K562 (cell line): ENCODE results near the gene WNK1. TPM values are rescaled to one million over a fixed set of nuclear protein-coding genes. Genes with fewer than 3 reads are reported as not detected.
A peak's percentile ranks its signal among the peaks of the same experiment; 100 is the strongest.

Experiments used
- ATAC-seq: fragments of 200-7000 bp; cut with Tn5 transposase; 3 replicates; pipeline ENCODE4 v1.9.1; 2020; ENCODE audit warnings: moderate library complexity
- BruUV-seq: library from RNA; stranded (reverse); fragments of 400-500 nt; replicated peaks from 2 replicates; lab custom pipeline; 2021; lab: Mats Ljungman, UMichigan
- CTCF ChIA-PET: fragments of 300-600 bp; formaldehyde crosslinking; extraction: SDS; loops from one replicate; lab custom pipeline; 2021; ENCODE audit warnings: low intra/inter-chr PET ratio; lab: Yijun Ruan, JAX
- POLR2A ChIA-PET: fragments of 300-600, 350-650 bp; sonication (Branson Sonifier 250); formaldehyde crosslinking; extraction: SDS; loops from one replicate; lab custom pipeline; 2021; ENCODE audit warnings: antibody characterized with exemption, inconsistent platforms; lab: Yijun Ruan, JAX
- DNase-seq, 4 experiments: peaks; one replicate each; pipeline versions ENCODE4 v3.0.0 to v3.0.0-alpha.2; 2011 to 2018; ENCODE audit warnings: low spot score in 3 of 4, mixed read lengths in 3 of 4; ENCODE audit errors: extremely low read depth in 1 of 4
- FAIRE-seq: peaks from 2 replicates; lab custom pipeline; 2011; peaks lifted over from hg19 to GRCh38; lab: Jason Lieb, UNC
- H2AFZ ChIP-seq: 2 replicates; pipeline ENCODE4 v1.6.0; 2011; ENCODE audit warnings: low read depth, low read length, control low read depth, inconsistent platforms
- H3K27ac ChIP-seq: fragments of 200-600 bp; 3 replicates; pipeline ENCODE4 v1.8.0; 2011; ENCODE audit warnings: low read depth, mild to moderate bottlenecking, control low read depth, inconsistent platforms, low read length, moderate library complexity, mixed read lengths; ENCODE audit errors: extremely low read depth
- H3K27me3 ChIP-seq, 2 experiments: fragments of 300-600 bp in 1 of 2; 2 replicates in 1 of 2; 3 replicates in 1 of 2; pipeline versions ENCODE4 v1.6.0 to v1.8.0; 2011; ENCODE audit warnings: inconsistent platforms in 2 of 2, low read length in 2 of 2, mild to moderate bottlenecking in 1 of 2, mixed read lengths in 1 of 2, moderate library complexity in 1 of 2; ENCODE audit not compliant: control insufficient read depth in 2 of 2, insufficient read depth in 2 of 2
- H3K36me3 ChIP-seq: fragments of 300-600 bp; 3 replicates; pipeline ENCODE4 v1.8.0; 2011; ENCODE audit warnings: mild to moderate bottlenecking, low read length, inconsistent platforms; ENCODE audit not compliant: control insufficient read depth, insufficient read depth
- H3K4me1 ChIP-seq, 2 experiments: fragments of 200-600 bp in 1 of 2; replicated peaks in 1 of 2; 2 replicates in 1 of 2; 3 replicates in 1 of 2; pipeline versions ENCODE4 v1.5.1 to v1.8.0; 2011; ENCODE audit warnings: inconsistent platforms in 2 of 2, low read length in 2 of 2, mild to moderate bottlenecking in 1 of 2, mixed read lengths in 1 of 2, moderate library complexity in 1 of 2; ENCODE audit not compliant: control insufficient read depth in 2 of 2, insufficient read depth in 2 of 2
- H3K4me2 ChIP-seq: 2 replicates; pipeline ENCODE4 v1.6.1; 2011; ENCODE audit warnings: low read length, control low read depth, inconsistent platforms, mixed read lengths; ENCODE audit not compliant: insufficient read depth
- H3K4me3 ChIP-seq: fragments of 200-600 bp; sonication (generic), shearing (Covaris generic); 2 replicates; pipeline ENCODE4 v1.5.1; 2016; ENCODE audit warnings: control low read depth, inconsistent platforms
- H3K79me2 ChIP-seq: fragments of 200-600 bp; 3 replicates; pipeline ENCODE4 v1.8.0; 2011; ENCODE audit warnings: low read length, inconsistent platforms; ENCODE audit not compliant: control insufficient read depth, insufficient read depth
- H3K9ac ChIP-seq, 2 experiments: 2 replicates each; pipeline versions ENCODE4 v1.6.0 to v1.6.1; 2011; ENCODE audit warnings: low read depth in 2 of 2, low read length in 2 of 2, control low read depth in 1 of 2, inconsistent platforms in 1 of 2, mild to moderate bottlenecking in 1 of 2, mixed read lengths in 1 of 2; ENCODE audit not compliant: insufficient read depth in 1 of 2
- H3K9me1 ChIP-seq: one replicate; pipeline ENCODE4 v1.6.0; 2011; ENCODE audit warnings: inconsistent platforms, mild to moderate bottlenecking, low read length, moderate library complexity; ENCODE audit not compliant: control insufficient read depth, insufficient read depth
- H3K9me3 ChIP-seq: replicated peaks from 2 replicates; pipeline ENCODE4 v1.5.1; 2011; ENCODE audit warnings: low read depth, low read length, inconsistent platforms; ENCODE audit not compliant: control insufficient read depth, insufficient read depth
- H4K20me1 ChIP-seq: replicated peaks from 2 replicates; pipeline ENCODE4 v1.6.1; 2011; ENCODE audit warnings: low read length, inconsistent platforms, mixed read lengths; ENCODE audit not compliant: control insufficient read depth, insufficient read depth
- CEBPG ChIP-seq, 3 experiments: fragments of 200-800 bp in 1 of 3; sonication (Bioruptor generic) in 1 of 3; sonication (generic) in 1 of 3; formaldehyde crosslinking in 1 of 3; IDR thresholded peaks in 2 of 3; conservative IDR thresholded peaks in 1 of 3; 2 replicates each; pipeline versions ENCODE4 v1.6.1 to v1.8.0; 2016 to 2022; ENCODE audit warnings: missing compliant biosample characterization in 2 of 3, missing genetic modification characterization in 2 of 3, mild to moderate bottlenecking in 1 of 3, missing genetic modification reagents in 1 of 3
- POLR2AphosphoS5 ChIP-seq: IDR thresholded peaks from 2 replicates; pipeline ENCODE4 v1.6.1; 2011; ENCODE audit warnings: mild to moderate bottlenecking, low read depth, low read length, moderate library complexity; ENCODE audit not compliant: control insufficient read depth, insufficient read depth
- ZNF586 ChIP-seq: fragments of 450-650 bp; formaldehyde crosslinking; conservative IDR thresholded peaks from 2 replicates; pipeline ENCODE4 v1.4.0; 2020; ENCODE audit warnings: mild to moderate bottlenecking, moderate library complexity
- WGBS: fragments of 100-300 bp; shearing (Covaris generic); methylation state at CpG from one replicate; pipeline ENCODE4 v1.1.6; 2016; ENCODE audit warnings: low coverage, mixed read lengths; ENCODE audit not compliant: insufficient coverage; ENCODE audit errors: missing lambda C conversion rate; 5-methylcytosine and 5-hydroxymethylcytosine counted together
- in situ Hi-C: fragments of 300-500 bp; cut with MboI; formaldehyde crosslinking; loops from 4 replicates; pipeline ENCODE4 v1.15.0; 2018; ENCODE audit warnings: inconsistent platforms, mixed read lengths
- intact Hi-C: fragments of 100-400 bp; cut with micrococcal nuclease; formaldehyde crosslinking; loops from 2 replicates; pipeline ENCODE4 v1.14.2; 2022
- polyA plus RNA-seq, 8 experiments: library from polyadenylated mRNA; depleted of rRNA in 4 of 8; stranded (reverse) in 5 of 8; unstranded in 3 of 8; fragments of >200 nt; fragmentation: Nextera tagmentation in 2 of 8; fragmentation: Illumina TruSeq in 1 of 8; extraction: Ambion mirVana in 2 of 8; extraction: Trizol in 1 of 8; gene quantifications; 2 replicates each; pipeline versions ENCODE4 v1.2.1 to v1.2.3, GENCODE V29; 2011 to 2014; ENCODE audit warnings: inconsistent platforms in 1 of 8, missing spikeins in 1 of 8
- total RNA-seq, 7 experiments: library from RNA; depleted of rRNA in 6 of 7; stranded (reverse); fragments of >200 nt in 6 of 7; fragmentation: Illumina TruSeq in 2 of 7; extraction: Trizol in 2 of 7; gene quantifications; 2 replicates each; pipeline versions ENCODE4 v1.2.1 to v1.2.3, GENCODE V29; 2011 to 2021; ENCODE audit warnings: low replicate concordance in 1 of 7
- TF ChIP-seq, protein P1 (sequence below): fragments of 450-650 bp; IDR thresholded peaks from 2 replicates; pipeline ENCODE4 v1.6.1; 2016; ENCODE audit warnings: borderline replicate concordance

Gene WNK1
- total and polyA plus RNA-seq, 9 of the 15 experiments (the other 6 are each of a cell fraction or from before 2014, with no cell fraction given), result 4.3 to 73.9 (median 31.0) TPM

- TF ChIP-seq CEBPG (CRISPR knock-in tag; IDR thresholded peaks at IDR 0.05) (no peak), CEBPG (tag; conservative IDR thresholded peaks at IDR 0.05 in 1 of 2, IDR thresholded peaks at IDR 0.05 in 1 of 2) (no peak), POLR2AphosphoS5 (0 out of 2 replicates have a peak, but pooled peaks have one; percentile 38)
These were observed 35.9 kb upstream of the WNK1 start (continued) for GRCh38 chr12:716506-716905.

DNA sequence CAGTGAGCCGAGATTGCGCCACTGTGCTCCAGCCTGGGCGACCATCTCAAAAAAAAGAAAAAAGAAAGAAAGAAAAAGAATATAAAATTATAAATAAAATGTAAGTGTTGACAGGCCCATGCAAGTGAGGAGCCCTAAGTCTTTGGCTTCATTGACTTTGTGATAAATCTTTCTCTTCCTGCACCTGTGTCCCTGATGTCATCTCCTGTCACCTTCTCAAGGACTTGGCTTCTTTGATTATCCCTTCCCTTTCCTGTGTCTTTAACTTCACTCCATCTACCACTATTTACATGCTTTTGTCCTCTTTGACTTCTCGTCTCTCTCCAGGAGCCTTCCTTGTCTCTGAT is 33.6 kb upstream of the WNK1 start:
- TF ChIP-seq ZNF586 (CRISPR knock-in tag), result no peak
- TF ChIP-seq, protein P1, sequence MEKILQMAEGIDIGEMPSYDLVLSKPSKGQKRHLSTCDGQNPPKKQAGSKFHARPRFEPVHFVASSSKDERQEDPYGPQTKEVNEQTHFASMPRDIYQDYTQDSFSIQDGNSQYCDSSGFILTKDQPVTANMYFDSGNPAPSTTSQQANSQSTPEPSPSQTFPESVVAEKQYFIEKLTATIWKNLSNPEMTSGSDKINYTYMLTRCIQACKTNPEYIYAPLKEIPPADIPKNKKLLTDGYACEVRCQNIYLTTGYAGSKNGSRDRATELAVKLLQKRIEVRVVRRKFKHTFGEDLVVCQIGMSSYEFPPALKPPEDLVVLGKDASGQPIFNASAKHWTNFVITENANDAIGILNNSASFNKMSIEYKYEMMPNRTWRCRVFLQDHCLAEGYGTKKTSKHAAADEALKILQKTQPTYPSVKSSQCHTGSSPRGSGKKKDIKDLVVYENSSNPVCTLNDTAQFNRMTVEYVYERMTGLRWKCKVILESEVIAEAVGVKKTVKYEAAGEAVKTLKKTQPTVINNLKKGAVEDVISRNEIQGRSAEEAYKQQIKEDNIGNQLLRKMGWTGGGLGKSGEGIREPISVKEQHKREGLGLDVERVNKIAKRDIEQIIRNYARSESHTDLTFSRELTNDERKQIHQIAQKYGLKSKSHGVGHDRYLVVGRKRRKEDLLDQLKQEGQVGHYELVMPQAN, result no peak
- in situ Hi-C loops (no loop called here), intact Hi-C loops (no loop called here)
- no peaks in the 10 kb centered on the region for H4K20me1 ChIP-seq
- ATAC-seq (no peak), DNase-seq (no peak), FAIRE-seq (no peak)
- H3K9ac ChIP-seq, result no peak overlapping the region
- H3K79me2 ChIP-seq, result no peaks in the 10 kb centered on the region
- 0 out of 2 replicates have a peak overlapping the region, but pooled peaks have one; percentile 21 for H3K4me2 ChIP-seq
- CTCF ChIA-PET, result no interaction called here
- H3K9me3 ChIP-seq, result no peaks in the 10 kb centered on the region; the same call in 1 of the 2 replicates
- no peaks in the 10 kb centered on the region for H3K9me1 ChIP-seq
- POLR2A ChIA-PET, result no interaction called here
- BruUV-seq, result no TSS peak
- H2AFZ ChIP-seq, result peak overlapping the region; percentile 83
- 79% methylated on average over 2 of the region's 4 CpGs for WGBS
- H3K4me1 ChIP-seq, result peaks cover 4 to 14% of the 10 kb centered on the region in 2 experiments; a peak in 3 of 5 replicates
- H3K27ac ChIP-seq, result no peak overlapping the region
- H3K36me3 ChIP-seq, result no peaks in the 10 kb centered on the region
- no peaks in the 10 kb centered on the region for H3K27me3 ChIP-seq
- no peak overlapping the region for H3K4me3 ChIP-seq
